ENCODE results near the gene STIMATE.

GRCh38 chr3:52827441-52827840 is 69.9 kb downstream of the STIMATE start:
- TF ChIP-seq, protein P1, sequence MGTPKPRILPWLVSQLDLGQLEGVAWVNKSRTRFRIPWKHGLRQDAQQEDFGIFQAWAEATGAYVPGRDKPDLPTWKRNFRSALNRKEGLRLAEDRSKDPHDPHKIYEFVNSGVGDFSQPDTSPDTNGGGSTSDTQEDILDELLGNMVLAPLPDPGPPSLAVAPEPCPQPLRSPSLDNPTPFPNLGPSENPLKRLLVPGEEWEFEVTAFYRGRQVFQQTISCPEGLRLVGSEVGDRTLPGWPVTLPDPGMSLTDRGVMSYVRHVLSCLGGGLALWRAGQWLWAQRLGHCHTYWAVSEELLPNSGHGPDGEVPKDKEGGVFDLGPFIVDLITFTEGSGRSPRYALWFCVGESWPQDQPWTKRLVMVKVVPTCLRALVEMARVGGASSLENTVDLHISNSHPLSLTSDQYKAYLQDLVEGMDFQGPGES (IDR thresholded peaks at IDR 0.05; ENCODE audit: low read depth, low read length), result no peak
- TF ChIP-seq, protein P2, sequence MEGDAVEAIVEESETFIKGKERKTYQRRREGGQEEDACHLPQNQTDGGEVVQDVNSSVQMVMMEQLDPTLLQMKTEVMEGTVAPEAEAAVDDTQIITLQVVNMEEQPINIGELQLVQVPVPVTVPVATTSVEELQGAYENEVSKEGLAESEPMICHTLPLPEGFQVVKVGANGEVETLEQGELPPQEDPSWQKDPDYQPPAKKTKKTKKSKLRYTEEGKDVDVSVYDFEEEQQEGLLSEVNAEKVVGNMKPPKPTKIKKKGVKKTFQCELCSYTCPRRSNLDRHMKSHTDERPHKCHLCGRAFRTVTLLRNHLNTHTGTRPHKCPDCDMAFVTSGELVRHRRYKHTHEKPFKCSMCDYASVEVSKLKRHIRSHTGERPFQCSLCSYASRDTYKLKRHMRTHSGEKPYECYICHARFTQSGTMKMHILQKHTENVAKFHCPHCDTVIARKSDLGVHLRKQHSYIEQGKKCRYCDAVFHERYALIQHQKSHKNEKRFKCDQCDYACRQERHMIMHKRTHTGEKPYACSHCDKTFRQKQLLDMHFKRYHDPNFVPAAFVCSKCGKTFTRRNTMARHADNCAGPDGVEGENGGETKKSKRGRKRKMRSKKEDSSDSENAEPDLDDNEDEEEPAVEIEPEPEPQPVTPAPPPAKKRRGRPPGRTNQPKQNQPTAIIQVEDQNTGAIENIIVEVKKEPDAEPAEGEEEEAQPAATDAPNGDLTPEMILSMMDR (IDR thresholded peaks at IDR 0.05), result no peak
- no peak for TF ChIP-seq GATA2 (CRISPR knock-in tag; IDR thresholded peaks at IDR 0.05)
